Caco-2 (cell line): ENCODE results near the gene PRDM8. TPM values are rescaled to one million over a fixed set of nuclear protein-coding genes. Genes with fewer than 3 reads are reported as not detected.

Source experiments
- BruUV-seq: library from RNA; stranded (reverse); fragments of 400-500 nt; replicated peaks from 2 replicates; lab custom pipeline; 2021; lab: Mats Ljungman, UMichigan
- CTCF ChIA-PET: fragments of 300-600 bp; sonication (Branson Sonifier 250); formaldehyde crosslinking; loops from one replicate; lab custom pipeline; 2022; ENCODE audit warnings: antibody characterized with exemption; lab: Charles Lee
- POLR2A ChIA-PET: fragments of 300-600 bp; sonication (Branson Sonifier 250); formaldehyde crosslinking; loops from one replicate; lab custom pipeline; 2022; ENCODE audit warnings: antibody characterized with exemption; lab: Charles Lee
- DNase-seq, 2 experiments: peaks; one replicate each; pipeline versions ENCODE4 v3.0.0 to v3.0.0-alpha.2; 2020 to 2022
- H3K27me3 ChIP-seq: replicated peaks from 2 replicates; pipeline ENCODE4 v1.6.0; 2011; ENCODE audit warnings: low read length; ENCODE audit not compliant: control insufficient read depth, insufficient read depth
- H3K36me3 ChIP-seq: 2 replicates; pipeline ENCODE4 v1.5.1; 2011; ENCODE audit warnings: low read length; ENCODE audit not compliant: control insufficient read depth, insufficient read depth
- H3K4me1 ChIP-seq: fragments of 250-450 bp; sonication (Bioruptor Pico); 2 replicates; pipeline ENCODE4 v1.5.1; 2020; ENCODE audit warnings: mild to moderate bottlenecking
- H3K4me3 ChIP-seq: 2 replicates; pipeline ENCODE4 v1.5.1; 2011; ENCODE audit warnings: low read depth, mild to moderate bottlenecking, control low read depth, low read length
- H3K9me3 ChIP-seq: fragments of 250-450 bp; sonication (Bioruptor Pico); 2 replicates; pipeline ENCODE4 v1.5.1; 2020; ENCODE audit warnings: mild to moderate bottlenecking, moderate library complexity
- H3K27ac Mint-ChIP-seq: one replicate; pipeline ENCODE4 v1.8.0; 2022; ENCODE audit warnings: mixed read lengths; ENCODE audit not compliant: unreplicated experiment
- H3K27me3 Mint-ChIP-seq: one replicate; pipeline ENCODE4 v1.8.0; 2022; ENCODE audit warnings: mixed read lengths; ENCODE audit not compliant: insufficient read depth, unreplicated experiment
- H3K36me3 Mint-ChIP-seq: one replicate; pipeline ENCODE4 v1.8.0; 2022; ENCODE audit warnings: mild to moderate bottlenecking, mixed read lengths; ENCODE audit not compliant: insufficient read depth, unreplicated experiment
- H3K4me1 Mint-ChIP-seq: one replicate; pipeline ENCODE4 v1.8.0; 2022; ENCODE audit warnings: low read depth, mixed read lengths; ENCODE audit not compliant: unreplicated experiment
- H3K4me3 Mint-ChIP-seq: one replicate; pipeline ENCODE4 v1.8.0; 2022; ENCODE audit warnings: mild to moderate bottlenecking, moderate library complexity, mixed read lengths; ENCODE audit not compliant: unreplicated experiment
- H3K9me3 Mint-ChIP-seq: one replicate; pipeline ENCODE4 v1.8.0; 2022; ENCODE audit warnings: mixed read lengths; ENCODE audit not compliant: unreplicated experiment
- intact Hi-C: fragments of 100-400 bp; cut with micrococcal nuclease; formaldehyde crosslinking; loops from one replicate; pipeline ENCODE4 v1.10.0; 2022; ENCODE audit not compliant: unreplicated experiment
- total RNA-seq: library from RNA; stranded (reverse); gene quantifications from 2 replicates; pipeline ENCODE4 v1.2.3, GENCODE V29; 2022
- TF ChIP-seq, protein P1 (sequence below), 2 experiments: fragments of 200-600 bp in 1 of 2; IDR thresholded peaks; 1 replicate in 1 of 2; 2 replicates in 1 of 2; pipeline versions ENCODE4 v1.5.1 to v1.8.0; 2011 to 2022; ENCODE audit warnings: antibody characterized with exemption in 1 of 2, control low read depth in 1 of 2, inconsistent platforms in 1 of 2, low read depth in 1 of 2, low read length in 1 of 2, mild to moderate bottlenecking in 1 of 2, moderate library complexity in 1 of 2; ENCODE audit not compliant: insufficient read depth in 1 of 2, severe bottlenecking in 1 of 2, unreplicated experiment in 1 of 2

Gene PRDM8
- total RNA-seq, 1 experiment from 2014 or later, result not detected

DNA sequence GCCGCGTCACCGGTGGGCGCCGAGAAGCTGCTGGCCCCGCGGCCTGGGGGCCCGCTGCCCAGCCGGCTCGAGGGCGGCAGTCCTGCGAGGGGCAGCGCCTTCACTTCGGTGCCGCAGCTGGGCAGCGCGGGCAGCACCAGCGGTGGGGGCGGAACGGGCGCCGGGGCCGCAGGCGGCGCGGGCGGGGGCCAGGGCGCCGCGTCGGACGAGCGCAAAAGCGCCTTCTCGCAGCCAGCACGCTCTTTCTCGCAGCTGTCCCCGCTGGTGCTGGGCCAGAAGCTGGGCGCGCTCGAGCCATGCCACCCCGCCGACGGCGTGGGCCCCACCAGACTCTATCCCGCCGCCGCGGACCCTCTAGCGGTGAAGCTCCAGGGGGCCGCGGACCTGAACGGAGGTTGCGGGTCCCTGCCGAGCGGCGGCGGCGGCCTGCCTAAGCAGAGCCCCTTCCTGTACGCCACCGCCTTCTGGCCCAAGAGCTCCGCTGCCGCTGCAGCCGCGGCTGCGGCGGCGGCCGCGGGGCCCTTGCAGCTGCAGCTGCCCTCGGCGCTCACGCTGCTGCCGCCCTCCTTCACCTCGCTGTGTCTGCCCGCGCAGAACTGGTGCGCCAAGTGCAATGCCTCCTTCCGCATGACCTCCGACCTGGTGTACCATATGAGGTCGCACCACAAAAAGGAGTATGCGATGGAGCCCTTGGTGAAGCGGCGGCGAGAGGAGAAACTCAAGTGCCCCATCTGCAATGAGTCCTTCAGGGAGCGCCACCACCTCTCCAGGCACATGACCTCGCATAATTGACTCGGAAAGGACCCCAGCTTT, 5.6 kb downstream of the PRDM8 start:
- Mint-ChIP-seq H3K9me3 (peaks cover 5% of the 10 kb centered on the region), H3K4me3 (peak overlapping the region; percentile 73), H3K36me3 (no peaks in the 10 kb centered on the region), H3K27me3 (peaks cover 27% of the 10 kb centered on the region), H3K4me1 (peaks cover under 1% of the 10 kb centered on the region), H3K27ac (no peak overlapping the region)
- TF ChIP-seq, protein P1, sequence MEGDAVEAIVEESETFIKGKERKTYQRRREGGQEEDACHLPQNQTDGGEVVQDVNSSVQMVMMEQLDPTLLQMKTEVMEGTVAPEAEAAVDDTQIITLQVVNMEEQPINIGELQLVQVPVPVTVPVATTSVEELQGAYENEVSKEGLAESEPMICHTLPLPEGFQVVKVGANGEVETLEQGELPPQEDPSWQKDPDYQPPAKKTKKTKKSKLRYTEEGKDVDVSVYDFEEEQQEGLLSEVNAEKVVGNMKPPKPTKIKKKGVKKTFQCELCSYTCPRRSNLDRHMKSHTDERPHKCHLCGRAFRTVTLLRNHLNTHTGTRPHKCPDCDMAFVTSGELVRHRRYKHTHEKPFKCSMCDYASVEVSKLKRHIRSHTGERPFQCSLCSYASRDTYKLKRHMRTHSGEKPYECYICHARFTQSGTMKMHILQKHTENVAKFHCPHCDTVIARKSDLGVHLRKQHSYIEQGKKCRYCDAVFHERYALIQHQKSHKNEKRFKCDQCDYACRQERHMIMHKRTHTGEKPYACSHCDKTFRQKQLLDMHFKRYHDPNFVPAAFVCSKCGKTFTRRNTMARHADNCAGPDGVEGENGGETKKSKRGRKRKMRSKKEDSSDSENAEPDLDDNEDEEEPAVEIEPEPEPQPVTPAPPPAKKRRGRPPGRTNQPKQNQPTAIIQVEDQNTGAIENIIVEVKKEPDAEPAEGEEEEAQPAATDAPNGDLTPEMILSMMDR (IDR thresholded peaks at IDR 0.05; ENCODE audit: insufficient read depth in 1 of 2, low read depth in 1 of 2, low read length in 1 of 2, severe bottlenecking in 1 of 2, unreplicated experiment in 1 of 2), result no peak
- DNase-seq, result peak in 1 of 2 experiments; percentile 20
- no peaks in the 10 kb centered on the region for H3K4me1 ChIP-seq
- BruUV-seq, result no TSS peak
- peaks cover 1% of the 10 kb centered on the region for H3K27me3 ChIP-seq
- CTCF ChIA-PET, result interaction anchor here (0.6 to 1.8 kb wide), 7 partner anchors 9 to 1251 kb away, joined by 3 to 6 read pairs (median 4); no protein-coding TSS in a partner anchor
- no peaks in the 10 kb centered on the region for H3K9me3 ChIP-seq
- intact Hi-C loops, result loop anchor here (1.0 kb wide), 3 partner anchors 12 to 849 kb away; no protein-coding TSS in a partner anchor
- no peaks in the 10 kb centered on the region for H3K36me3 ChIP-seq
- H3K4me3 ChIP-seq, result peak overlapping the region; percentile 35
- POLR2A ChIA-PET, result interaction anchor here (0.6 kb wide), 1 partner anchor 51 kb away, joined by 4 read pairs; no protein-coding TSS in a partner anchor

DNA sequence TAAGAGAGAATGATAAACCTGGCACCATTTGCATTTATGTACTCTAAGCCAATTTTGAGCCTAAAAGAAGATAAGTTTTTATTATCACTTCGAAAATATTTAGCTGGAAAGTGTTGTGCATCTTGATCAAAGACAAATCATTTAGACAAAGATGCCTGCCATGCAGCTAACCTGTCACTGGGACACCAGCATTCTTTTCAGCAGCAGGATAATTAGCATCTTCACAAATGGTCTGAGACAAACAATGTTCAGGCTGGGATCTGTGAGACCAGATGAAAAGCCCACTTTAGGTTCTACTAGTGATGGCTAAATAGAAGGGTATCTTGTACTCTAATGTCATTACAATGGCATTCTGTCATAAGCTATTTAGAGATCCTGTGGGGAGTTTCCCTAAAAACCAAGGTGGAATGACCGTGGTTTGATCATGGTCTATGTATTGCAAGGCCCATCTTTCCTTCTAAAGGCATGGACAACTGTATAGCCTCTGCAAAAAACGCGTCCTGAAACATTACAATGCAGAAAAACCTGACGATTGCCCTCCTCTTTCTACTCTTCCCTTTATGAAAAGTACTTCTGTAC, 7.2 kb downstream of the PRDM8 start:
- peaks cover 25% of the 10 kb centered on the region for H3K27me3 Mint-ChIP-seq
- no peaks in the 10 kb centered on the region for H3K4me1 Mint-ChIP-seq
- CTCF ChIA-PET, result no interaction called here
- H3K4me1 ChIP-seq, result no peaks in the 10 kb centered on the region
- TF ChIP-seq, protein P1 (IDR thresholded peaks at IDR 0.05; ENCODE audit: insufficient read depth in 1 of 2, low read depth in 1 of 2, low read length in 1 of 2, severe bottlenecking in 1 of 2, unreplicated experiment in 1 of 2), result no peak
- no peaks in the 10 kb centered on the region for H3K36me3 ChIP-seq
- no peak overlapping the region for H3K4me3 Mint-ChIP-seq
- H3K4me3 ChIP-seq, result no peak overlapping the region
- no peak for DNase-seq
- H3K27ac Mint-ChIP-seq, result no peak overlapping the region
- no peaks in the 10 kb centered on the region for H3K9me3 ChIP-seq
- peaks cover 1% of the 10 kb centered on the region for H3K27me3 ChIP-seq
- H3K9me3 Mint-ChIP-seq, result peaks cover 9% of the 10 kb centered on the region
- intact Hi-C loops, result no loop called here
- no TSS peak for BruUV-seq
- H3K36me3 Mint-ChIP-seq, result no peaks in the 10 kb centered on the region
- POLR2A ChIA-PET, result no interaction called here

DNA sequence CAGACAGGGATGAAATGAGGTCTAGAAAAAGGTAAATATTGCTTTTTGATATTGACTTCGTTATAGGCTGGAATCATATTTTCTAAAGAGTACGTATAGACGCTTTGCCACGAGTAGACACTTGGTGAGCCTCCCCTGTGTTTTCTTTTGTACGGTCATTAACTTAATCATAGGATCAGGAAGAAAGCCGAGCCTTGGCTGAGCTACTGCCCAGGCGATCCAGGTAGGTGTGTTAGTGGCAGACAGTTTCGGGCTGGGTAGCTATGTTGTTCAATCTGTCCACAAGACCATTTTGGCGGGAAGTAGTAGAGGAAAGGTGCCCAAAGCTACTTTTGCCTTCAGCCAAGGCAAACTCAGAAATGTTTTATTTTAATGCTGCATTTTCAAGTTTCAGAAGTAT, 8.8 kb downstream of the PRDM8 start:
- Histone ChIP-seq H3K36me3 (no peaks in the 10 kb centered on the region), H3K27me3 (peaks cover 1% of the 10 kb centered on the region), H3K4me1 (no peaks in the 10 kb centered on the region), H3K4me3 (no peak overlapping the region), H3K9me3 (no peaks in the 10 kb centered on the region)
- H3K9me3 Mint-ChIP-seq, result peaks cover 9% of the 10 kb centered on the region
- no peak overlapping the region for H3K4me3 Mint-ChIP-seq
- H3K4me1 Mint-ChIP-seq, result no peaks in the 10 kb centered on the region
- no TSS peak for BruUV-seq
- TF ChIP-seq, protein P1 (IDR thresholded peaks at IDR 0.05; ENCODE audit: insufficient read depth in 1 of 2, low read depth in 1 of 2, low read length in 1 of 2, severe bottlenecking in 1 of 2, unreplicated experiment in 1 of 2), result no peak
- no peak for DNase-seq
- CTCF ChIA-PET, result no interaction called here
- intact Hi-C loops, result no loop called here
- H3K27me3 Mint-ChIP-seq, result peaks cover 16% of the 10 kb centered on the region
- H3K27ac Mint-ChIP-seq, result no peak overlapping the region
- POLR2A ChIA-PET, result no interaction called here
- no peaks in the 10 kb centered on the region for H3K36me3 Mint-ChIP-seq
